GM10248 (cell line): ENCODE data around the gene THOP1.

Source experiments
- CTCF ChIA-PET: fragments of 300-600 bp; sonication (Branson Sonifier 250); formaldehyde crosslinking; extraction: SDS; loops from one replicate; lab custom pipeline; 2021; ENCODE audit warnings: antibody characterized with exemption; lab: Yijun Ruan, JAX
- POLR2A ChIA-PET: fragments of 350-650 bp; sonication (Branson Sonifier 250); formaldehyde crosslinking; extraction: SDS; loops from one replicate; lab custom pipeline; 2020; ENCODE audit warnings: antibody characterized with exemption; lab: Yijun Ruan, JAX
- DNase-seq: peaks from one replicate; pipeline ENCODE4 v3.0.0; 2012; ENCODE audit errors: extremely low spot score
- CTCF ChIP-seq: IDR thresholded peaks from 2 replicates; pipeline ENCODE4 v1.5.1; 2012; ENCODE audit warnings: mild to moderate bottlenecking, low read depth; ENCODE audit errors: extremely low read depth, missing control alignments, control extremely low read depth

THOP1 gene

GRCh38 chr19:2793126-2793525 is 7.8 kb downstream of the THOP1 start:
- TF ChIP-seq CTCF: no peak
- POLR2A ChIA-PET: no interaction called here
- CTCF ChIA-PET: no interaction called here
- no peak for DNase-seq

- no peak for DNase-seq
- ChIA-PET CTCF (interaction anchor here (0.9 kb wide), 1 partner anchor 25 kb away, joined by 4 read pairs; no protein-coding TSS in a partner anchor), POLR2A (no interaction called here)
- no peak for TF ChIP-seq CTCF
Measured at GRCh38 chr19:2793577-2793976, 8.3 kb downstream of the THOP1 start.

GRCh38 chr19:2795827-2796658 is 10.7 kb downstream of the THOP1 start:
- ChIA-PET POLR2A (no interaction called here), CTCF (no interaction called here)
- no peak for DNase-seq
- TF ChIP-seq CTCF: no peak

- TF ChIP-seq CTCF: no peak
- ChIA-PET CTCF (no interaction called here), POLR2A (interaction anchor here (0.5 kb wide), 1 partner anchor 39 kb away, joined by 4 read pairs; no protein-coding TSS in a partner anchor)
- no peak for DNase-seq
Measured at GRCh38 chr19:2796659-2797266, 11.5 kb downstream of the THOP1 start.

GRCh38 chr19:2797280-2797679 is 12.0 kb downstream of the THOP1 start:
- no peak for TF ChIP-seq CTCF
- ChIA-PET POLR2A (no interaction called here), CTCF (no interaction called here)
- no peak for DNase-seq

- TF ChIP-seq CTCF: no peak
- no peak for DNase-seq
- POLR2A ChIA-PET: no interaction called here
- CTCF ChIA-PET: interaction anchor here (1.2 to 1.3 kb wide), 2 partner anchors 48 to 150 kb away, joined by 3 read pairs; no protein-coding TSS in a partner anchor
Measured at GRCh38 chr19:2798158-2798685, 12.9 kb downstream of the THOP1 start.
